Esophagus squamous epithelium (tissue), 5 donors: ENCODE measurements around the gene RGL1. TPM values are rescaled to one million over a fixed set of nuclear protein-coding genes. Genes with fewer than 3 reads are reported as not detected.

Experiments used
- DNase-seq: peaks from one replicate; lab custom pipeline; 2025; lab: John Stamatoyannopoulos, UW
- H3K27ac ChIP-seq, 4 donors: fragments of 200-600 bp; sonication (generic); one replicate each; pipeline ENCODE4 v1.5.1; 2016 to 2019; ENCODE audit warnings: mild to moderate bottlenecking in 1 of 4
- H3K27me3 ChIP-seq, 4 donors: fragments of 200-600 bp; sonication (generic); 1 replicate in 3 of 4; 2 replicates in 1 of 4; pipeline versions ENCODE4 v1.5.1 to v1.6.0; 2017 to 2021; ENCODE audit warnings: antibody characterized with exemption in 1 of 4
- H3K36me3 ChIP-seq, 3 donors: fragments of 200-600 bp; sonication (generic); one replicate each; pipeline ENCODE4 v1.5.1; 2016 to 2019
- H3K4me1 ChIP-seq, 3 donors: fragments of 200-600 bp; sonication (generic); one replicate each; pipeline ENCODE4 v1.5.1; 2017 to 2019
- H3K4me3 ChIP-seq, 4 donors: fragments of 200-600 bp; sonication (generic); 1 replicate in 3 of 4; 2 replicates in 1 of 4; pipeline ENCODE4 v1.5.1; 2016 to 2019; ENCODE audit warnings: mild to moderate bottlenecking in 2 of 4, moderate library complexity in 1 of 4
- H3K9me3 ChIP-seq, 3 donors: fragments of 200-600 bp; sonication (generic); one replicate each; pipeline ENCODE4 v1.5.1; 2016 to 2019
- CTCF ChIP-seq, 6 experiments: fragments of 450-650 bp in 4 of 6; fragments of 200-600 bp in 2 of 6; sonication (generic) in 2 of 6; IDR thresholded peaks; one replicate each; pipeline ENCODE4 v1.5.1; 2016 to 2019; ENCODE audit warnings: antibody characterized with exemption in 6 of 6, mild to moderate bottlenecking in 4 of 6, moderate library complexity in 4 of 6
- POLR2A ChIP-seq, 4 donors: fragments of 450-650 bp; IDR thresholded peaks; one replicate each; pipeline ENCODE4 v1.6.1; 2017; ENCODE audit warnings: antibody characterized with exemption in 4 of 4, mild to moderate bottlenecking in 4 of 4, moderate library complexity in 3 of 4
- WGBS, 2 donors: methylation state at CpG; one replicate each; pipeline ENCODE4 v1.1.5; 2018; 5-methylcytosine and 5-hydroxymethylcytosine counted together
- intact Hi-C: fragments of 100-400 bp; cut with DNase I; formaldehyde crosslinking; loops from one replicate; pipeline ENCODE4 v1.15.0; 2022
- total RNA-seq, 4 donors: library from RNA; depleted of rRNA; stranded (reverse); fragments of >200 nt; gene quantifications; one replicate each; pipeline ENCODE4 v1.1.0, GENCODE V29; 2016
- donor health status: DM: yes; HTN: yes; CAD: no.

Gene RGL1
- total RNA-seq, 4 donors from 2014 or later, result 2.3 to 16.0 (median 5.7) TPM

- Histone ChIP-seq H3K27me3 (no peaks in the 10 kb centered on the region), H3K27ac (no peak overlapping the region), H3K36me3 (no peaks in the 10 kb centered on the region), H3K4me3 (no peak overlapping the region), H3K4me1 (peaks cover 0 to 20% (median 8%) of the 10 kb centered on the region in 3 donors), H3K9me3 (no peaks in the 10 kb centered on the region)
- intact Hi-C loops, result no loop called here
- WGBS, 2 donors, result 73 to 93% methylated on average over 1 of the region's 1 CpG
- no peak for TF ChIP-seq CTCF (IDR thresholded peaks at IDR 0.05)
- no peak for TF ChIP-seq POLR2A (IDR thresholded peaks at IDR 0.05)
- DNase-seq, result no peak
These were observed 19.4 kb downstream of the RGL1 start for GRCh38 chr1:183824291-183824690.

DNA sequence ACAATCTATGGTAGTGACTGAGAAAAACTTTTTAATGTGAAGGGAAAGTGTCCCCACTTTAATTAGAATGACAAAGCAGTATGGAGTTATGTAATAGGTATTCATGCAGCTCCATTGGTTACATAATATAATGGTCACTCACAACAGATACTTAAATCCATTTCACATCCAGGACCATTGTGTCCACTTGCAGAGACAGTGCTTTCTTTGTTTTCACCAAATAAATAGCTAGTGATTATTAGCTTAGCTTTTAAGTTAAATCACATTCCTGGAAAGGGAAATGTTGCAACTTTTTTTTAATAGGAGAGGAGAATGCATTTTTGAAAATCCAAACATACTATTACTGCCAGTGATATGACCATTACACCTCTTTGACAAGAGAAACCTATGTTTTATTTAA, 22.9 kb downstream of the RGL1 start:
- H3K4me1 ChIP-seq, result peaks cover 0 to 4% (median 0%) of the 10 kb centered on the region in 3 donors
- no peak for TF ChIP-seq CTCF (IDR thresholded peaks at IDR 0.05)
- no peak for TF ChIP-seq POLR2A (IDR thresholded peaks at IDR 0.05)
- intact Hi-C loops, result no loop called here
- DNase-seq, result no peak
- no peaks in the 10 kb centered on the region for H3K9me3 ChIP-seq
- H3K4me3 ChIP-seq, result no peak overlapping the region
- no peak overlapping the region for H3K27ac ChIP-seq
- H3K27me3 ChIP-seq, result no peaks in the 10 kb centered on the region
- no peaks in the 10 kb centered on the region for H3K36me3 ChIP-seq

DNA sequence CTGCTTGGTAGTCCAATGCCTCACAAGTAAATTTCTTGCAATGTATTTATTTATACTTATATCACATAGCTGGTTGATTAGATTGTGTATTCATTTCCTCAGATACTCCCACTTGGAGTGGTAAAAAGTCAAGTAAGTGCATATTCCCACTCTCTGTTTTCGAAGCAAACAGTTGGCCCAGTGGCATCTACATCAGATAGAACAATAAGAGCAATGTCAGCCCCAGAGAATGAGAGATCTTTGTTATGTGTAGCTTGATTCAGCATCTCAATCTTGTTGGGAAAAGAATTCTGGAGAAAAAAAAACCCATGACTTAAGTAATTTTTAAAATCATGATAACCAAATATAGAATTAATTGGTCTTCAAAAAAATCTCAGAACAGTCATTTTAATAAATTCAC, 25.5 kb downstream of the RGL1 start:
- TF ChIP-seq CTCF (IDR thresholded peaks at IDR 0.05), result no peak
- TF ChIP-seq POLR2A (IDR thresholded peaks at IDR 0.05), result no peak
- no peaks in the 10 kb centered on the region for H3K9me3 ChIP-seq
- intact Hi-C loops, result no loop called here
- WGBS, 2 donors, result 76 to 85% methylated on average over 1 of the region's 1 CpG
- no peaks in the 10 kb centered on the region for H3K36me3 ChIP-seq
- DNase-seq, result no peak
- H3K4me3 ChIP-seq, result no peak overlapping the region
- H3K4me1 ChIP-seq, result peaks cover 0 to 17% (median 0%) of the 10 kb centered on the region in 3 donors
- no peaks in the 10 kb centered on the region for H3K27me3 ChIP-seq
- no peak overlapping the region for H3K27ac ChIP-seq

DNA sequence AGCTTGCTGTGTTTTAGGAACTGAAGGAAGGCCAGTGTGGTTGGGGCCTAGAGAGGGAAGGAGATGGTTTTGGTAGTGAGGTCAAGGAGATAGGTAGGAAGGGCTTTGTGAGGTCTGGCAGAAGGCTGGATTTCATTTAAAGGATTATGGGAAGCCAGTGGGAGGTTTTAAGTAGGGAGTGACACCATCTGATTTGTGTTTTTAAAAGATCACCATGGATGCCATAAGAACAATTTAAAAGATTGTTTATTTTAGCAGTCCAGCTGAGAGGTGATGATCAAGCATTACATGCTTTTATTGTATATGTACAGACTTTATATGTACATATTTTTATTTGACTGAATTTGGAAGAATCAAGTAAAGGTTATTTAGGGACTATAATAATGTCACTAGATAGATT, 26.4 kb downstream of the RGL1 start:
- Histone ChIP-seq H3K4me3 (no peak overlapping the region), H3K9me3 (no peaks in the 10 kb centered on the region), H3K36me3 (no peaks in the 10 kb centered on the region), H3K27ac (no peak overlapping the region), H3K27me3 (no peaks in the 10 kb centered on the region), H3K4me1 (peaks cover 0 to 18% (median 0%) of the 10 kb centered on the region in 3 donors)
- no peak for TF ChIP-seq POLR2A (IDR thresholded peaks at IDR 0.05)
- DNase-seq, result no peak
- intact Hi-C loops, result no loop called here

DNA sequence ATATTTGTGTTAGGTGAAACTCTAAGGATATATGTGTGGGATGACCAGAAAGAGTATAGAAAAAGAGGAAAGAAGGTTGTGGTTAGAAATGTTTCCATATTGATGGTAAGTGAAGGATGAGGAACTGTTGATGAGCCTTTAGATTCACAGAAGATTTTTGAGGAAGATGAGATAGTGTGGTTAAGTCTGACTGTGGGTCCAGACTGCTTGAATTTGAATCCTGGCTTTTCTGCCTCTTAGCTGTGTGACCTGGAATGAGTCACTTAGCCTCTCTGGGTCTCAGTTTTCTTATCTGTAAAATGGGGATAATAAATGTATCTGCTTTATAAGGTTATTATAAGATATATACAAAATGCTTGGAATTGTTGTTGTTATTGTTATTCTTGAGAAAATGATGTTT, 27.5 kb downstream of the RGL1 start:
- H3K27me3 ChIP-seq, result no peaks in the 10 kb centered on the region
- H3K9me3 ChIP-seq, result no peaks in the 10 kb centered on the region
- no peak for DNase-seq
- TF ChIP-seq POLR2A (IDR thresholded peaks at IDR 0.05), result no peak
- no peak for TF ChIP-seq CTCF (IDR thresholded peaks at IDR 0.05)
- no peak overlapping the region for H3K4me3 ChIP-seq
- intact Hi-C loops, result no loop called here
- peaks cover 0 to 15% (median 0%) of the 10 kb centered on the region in 3 donors for H3K4me1 ChIP-seq
- no peak overlapping the region for H3K27ac ChIP-seq
- no peaks in the 10 kb centered on the region for H3K36me3 ChIP-seq

DNA sequence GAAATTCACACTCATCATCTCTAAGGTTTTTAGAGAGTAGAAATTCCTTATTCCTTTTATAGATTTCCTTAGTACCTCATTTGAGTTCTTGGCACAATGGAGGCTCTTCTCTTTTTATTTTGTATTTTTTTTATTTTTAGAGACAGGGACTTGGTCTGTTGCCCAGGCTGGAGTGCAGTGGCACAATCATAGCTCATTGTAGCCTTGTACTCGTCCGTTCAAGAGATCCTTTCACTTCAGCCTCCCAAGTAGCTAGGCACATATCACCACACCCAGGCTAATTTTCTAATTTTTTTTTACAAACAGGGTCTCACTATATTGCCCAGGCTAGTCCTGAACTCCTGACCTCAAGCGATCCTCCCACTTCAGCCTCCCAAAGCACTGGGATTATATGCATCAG, 29.6 kb downstream of the RGL1 start:
- H3K36me3 ChIP-seq, result no peaks in the 10 kb centered on the region
- H3K27me3 ChIP-seq, result no peaks in the 10 kb centered on the region
- DNase-seq, result no peak
- intact Hi-C loops, result no loop called here
- peaks cover 0 to 15% (median 0%) of the 10 kb centered on the region in 3 donors for H3K4me1 ChIP-seq
- WGBS, 2 donors, result 61 to 64% methylated on average over 3 of the region's 3 CpGs
- no peak overlapping the region for H3K4me3 ChIP-seq
- no peaks in the 10 kb centered on the region for H3K9me3 ChIP-seq
- TF ChIP-seq POLR2A (IDR thresholded peaks at IDR 0.05) (no peak), CTCF (IDR thresholded peaks at IDR 0.05) (no peak)
- H3K27ac ChIP-seq, result no peak overlapping the region
